Activated naive CD4-positive, alpha-beta T cell treated with anti-CD3 and anti-CD28 coated beads, Interleukin-2, amount 10 ng/mL, durations not matched to agents 7 days and 5 days (primary cell): ENCODE results near the gene PCDHGA12.
"Not testable (repeated sequence)": the region's sequence is repeated elsewhere in the genome, so short reads cannot be mapped to it uniquely, and the experiment has no call there.

ENCODE experiments used
- CTCF ChIA-PET: fragments of 350-600 bp; sonication (Branson Sonifier 250); formaldehyde crosslinking; loops from one replicate; lab custom pipeline; 2021; ENCODE audit warnings: antibody characterized with exemption; lab: Charles Lee
- DNase-seq: peaks from one replicate; pipeline ENCODE4 v3.0.0-alpha.2; 2020
- H3K27ac Mint-ChIP-seq: one replicate; pipeline ENCODE4 v1.8.0; 2021; ENCODE audit warnings: mild to moderate bottlenecking, moderate library complexity, mixed read lengths
- H3K27me3 Mint-ChIP-seq: one replicate; pipeline ENCODE4 v1.8.0; 2021; ENCODE audit warnings: mild to moderate bottlenecking, mixed read lengths
- H3K36me3 Mint-ChIP-seq: one replicate; pipeline ENCODE4 v1.8.0; 2021; ENCODE audit warnings: mixed read lengths
- H3K4me1 Mint-ChIP-seq: one replicate; pipeline ENCODE4 v1.8.0; 2021; ENCODE audit warnings: mixed read lengths
- H3K4me3 Mint-ChIP-seq: one replicate; pipeline ENCODE4 v1.8.0; 2021; ENCODE audit warnings: mild to moderate bottlenecking, moderate library complexity, mixed read lengths
- H3K9me3 Mint-ChIP-seq: one replicate; pipeline ENCODE4 v1.8.0; 2021; ENCODE audit warnings: mixed read lengths

Gene PCDHGA12

DNA sequence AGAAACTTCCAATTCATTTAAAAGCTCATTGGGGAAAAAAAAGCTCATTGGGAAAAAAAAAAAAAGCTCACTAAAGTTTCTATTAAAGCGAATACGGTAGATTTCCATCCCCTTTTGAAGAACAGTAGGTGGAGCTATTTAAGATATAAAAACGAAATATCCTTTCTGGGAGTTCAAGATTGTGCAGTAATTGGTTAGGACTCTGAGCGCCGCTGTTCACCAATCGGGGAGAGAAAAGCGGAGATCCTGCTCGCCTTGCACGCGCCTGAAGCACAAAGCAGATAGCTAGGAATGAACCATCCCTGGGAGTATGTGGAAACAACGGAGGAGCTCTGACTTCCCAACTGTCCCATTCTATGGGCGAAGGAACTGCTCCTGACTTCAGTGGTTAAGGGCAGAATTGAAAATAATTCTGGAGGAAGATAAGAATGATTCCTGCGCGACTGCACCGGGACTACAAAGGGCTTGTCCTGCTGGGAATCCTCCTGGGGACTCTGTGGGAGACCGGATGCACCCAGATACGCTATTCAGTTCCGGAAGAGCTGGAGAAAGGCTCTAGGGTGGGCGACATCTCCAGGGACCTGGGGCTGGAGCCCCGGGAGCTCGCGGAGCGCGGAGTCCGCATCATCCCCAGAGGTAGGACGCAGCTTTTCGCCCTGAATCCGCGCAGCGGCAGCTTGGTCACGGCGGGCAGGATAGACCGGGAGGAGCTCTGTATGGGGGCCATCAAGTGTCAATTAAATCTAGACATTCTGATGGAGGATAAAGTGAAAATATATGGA, at the start of gene PCDHGA12:
TSS of gene PCDHGA12 (plus strand) at position 176 of the 782 bp plus-strand sequence. CDS start at position 429, 253 bp downstream.
- CTCF ChIA-PET = interaction anchor here (0.7 to 3.8 kb wide), 29 partner anchors 9 to 234 kb away, joined by 3 to 43 read pairs (median 4); partner anchors contain the start of genes PCDHGA1, PCDHGA11, PCDHGB3 and PCDHGB4
- H3K4me1 Mint-ChIP-seq = peaks cover 12% of the 10 kb centered on the region
- DNase-seq = peak; percentile 36
- peaks cover 16% of the 10 kb centered on the region for H3K9me3 Mint-ChIP-seq
- H3K36me3 Mint-ChIP-seq = peaks cover 9% of the 10 kb centered on the region
- H3K27me3 Mint-ChIP-seq = peaks cover 59% of the 10 kb centered on the region
- peak within 1 kb of the TSS; percentile 67 for H3K4me3 Mint-ChIP-seq
- peak within 1 kb of the TSS; percentile 82 for H3K27ac Mint-ChIP-seq

DNA sequence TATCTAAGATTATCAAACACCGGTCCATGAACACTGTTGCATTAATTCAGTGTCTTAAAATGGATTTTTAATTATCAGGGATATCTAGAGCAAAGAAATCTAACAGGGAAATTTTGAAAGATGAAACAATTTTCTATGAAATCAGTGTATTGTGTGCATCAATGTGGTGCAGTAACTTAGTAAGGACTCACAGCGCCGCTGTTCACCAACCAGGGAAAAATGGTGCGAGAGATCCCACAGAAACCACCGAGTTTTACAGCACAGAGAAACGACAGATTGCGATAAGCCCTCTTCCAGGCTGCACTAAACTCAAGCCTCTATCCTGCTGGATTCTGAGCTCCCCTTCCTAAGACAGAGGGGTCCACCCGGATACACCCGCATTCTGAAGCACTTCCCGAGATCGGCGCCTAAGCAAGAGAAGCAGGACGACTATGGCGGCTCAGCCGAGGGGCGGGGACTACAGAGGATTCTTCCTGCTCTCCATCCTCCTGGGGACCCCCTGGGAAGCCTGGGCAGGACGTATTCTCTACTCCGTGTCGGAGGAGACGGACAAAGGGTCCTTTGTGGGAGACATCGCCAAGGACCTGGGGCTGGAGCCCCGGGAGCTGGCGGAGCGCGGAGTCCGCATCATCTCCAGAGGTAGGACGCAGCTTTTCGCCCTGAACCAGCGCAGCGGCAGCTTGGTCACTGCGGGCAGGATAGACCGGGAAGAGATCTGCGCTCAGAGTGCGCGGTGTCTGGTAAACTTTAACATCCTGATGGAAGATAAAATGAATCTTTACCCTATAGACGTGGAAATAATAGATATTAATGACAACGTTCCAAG, 47.6 kb upstream of the PCDHGA12 start, which contains the start of gene PCDHGA7:
TSS of gene PCDHGA7 (plus strand) at position 274 of the 826 bp plus-strand sequence. CDS start at position 432, 158 bp downstream.
- peaks cover 43% of the 10 kb centered on the region for H3K27me3 Mint-ChIP-seq
- no peak within 1 kb of the TSS for H3K27ac Mint-ChIP-seq
- CTCF ChIA-PET = interaction anchor here (1.1 kb wide), 1 partner anchor 38 kb away, joined by 3 read pairs; the partner anchor contains the start of gene PCDHGA11
- DNase-seq = no peak
- H3K36me3 Mint-ChIP-seq = no peaks in the 10 kb centered on the region
- H3K9me3 Mint-ChIP-seq = peaks cover 14% of the 10 kb centered on the region
- H3K4me3 Mint-ChIP-seq = peak within 1 kb of the TSS; percentile 54
- no peaks in the 10 kb centered on the region for H3K4me1 Mint-ChIP-seq

DNA sequence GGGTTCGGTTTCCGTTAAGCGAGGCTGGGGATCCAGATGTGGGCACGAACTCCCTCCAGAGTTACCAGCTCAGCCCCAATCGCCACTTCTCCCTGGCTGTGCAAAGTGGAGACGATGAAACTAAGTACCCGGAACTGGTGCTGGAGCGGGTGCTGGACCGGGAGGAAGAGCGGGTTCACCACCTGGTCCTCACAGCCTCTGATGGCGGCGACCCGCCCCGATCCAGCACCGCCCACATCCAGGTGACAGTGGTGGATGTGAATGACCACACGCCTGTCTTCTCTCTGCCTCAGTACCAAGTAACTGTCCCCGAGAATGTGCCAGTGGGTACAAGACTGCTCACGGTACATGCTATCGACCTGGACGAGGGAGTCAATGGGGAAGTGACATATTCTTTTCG, 47.0 kb upstream of the PCDHGA12 start:
- no peak for DNase-seq
- Mint-ChIP-seq H3K36me3 (peaks cover under 1% of the 10 kb centered on the region), H3K4me1 (no peaks in the 10 kb centered on the region), H3K4me3 (no peak overlapping the region), H3K27ac (no peak overlapping the region), H3K27me3 (peaks cover 46% of the 10 kb centered on the region), H3K9me3 (peaks cover 14% of the 10 kb centered on the region)
- CTCF ChIA-PET = interaction anchor here (1.1 kb wide), 1 partner anchor 37 kb away, joined by 3 read pairs; the partner anchor contains the start of gene PCDHGA11

DNA sequence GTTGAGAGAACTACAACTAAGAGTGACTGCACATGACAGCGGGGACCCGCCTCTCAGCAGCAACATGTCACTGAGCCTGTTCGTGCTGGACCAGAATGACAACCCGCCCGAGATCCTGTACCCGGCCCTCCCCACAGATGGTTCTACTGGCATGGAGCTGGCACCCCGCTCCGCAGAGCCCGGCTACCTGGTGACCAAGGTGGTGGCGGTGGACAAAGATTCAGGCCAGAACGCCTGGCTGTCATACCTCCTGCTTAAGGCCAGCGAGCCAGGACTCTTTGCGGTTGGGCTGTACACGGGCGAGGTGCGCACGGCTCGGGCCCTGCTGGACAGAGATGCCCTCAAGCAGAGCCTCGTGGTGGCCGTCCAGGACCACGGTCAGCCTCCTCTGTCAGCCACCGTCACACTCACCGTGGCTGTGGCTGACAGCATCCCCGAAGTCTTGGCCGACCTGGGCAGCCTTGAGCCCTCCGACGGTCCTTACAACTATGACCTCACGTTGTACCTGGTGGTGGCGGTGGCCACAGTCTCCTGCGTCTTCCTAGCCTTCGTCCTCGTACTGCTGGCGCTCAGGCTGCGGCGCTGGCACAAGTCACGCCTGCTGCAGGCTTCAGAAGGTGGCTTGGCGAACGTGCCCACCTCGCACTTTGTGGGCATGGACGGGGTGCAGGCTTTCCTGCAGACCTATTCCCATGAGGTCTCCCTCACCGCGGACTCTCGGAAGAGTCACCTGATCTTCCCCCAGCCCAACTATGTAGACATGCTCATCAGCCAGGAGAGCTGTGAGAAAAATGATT, 45.6 kb upstream of the PCDHGA12 start:
- no peaks in the 10 kb centered on the region for H3K4me1 Mint-ChIP-seq
- DNase-seq = no peak
- CTCF ChIA-PET = no interaction called here
- H3K36me3 Mint-ChIP-seq = peaks cover 3% of the 10 kb centered on the region
- H3K27me3 Mint-ChIP-seq = peaks cover 58% of the 10 kb centered on the region
- peaks cover 22% of the 10 kb centered on the region for H3K9me3 Mint-ChIP-seq
- no peak overlapping the region for H3K4me3 Mint-ChIP-seq
- no peak overlapping the region for H3K27ac Mint-ChIP-seq

DNA sequence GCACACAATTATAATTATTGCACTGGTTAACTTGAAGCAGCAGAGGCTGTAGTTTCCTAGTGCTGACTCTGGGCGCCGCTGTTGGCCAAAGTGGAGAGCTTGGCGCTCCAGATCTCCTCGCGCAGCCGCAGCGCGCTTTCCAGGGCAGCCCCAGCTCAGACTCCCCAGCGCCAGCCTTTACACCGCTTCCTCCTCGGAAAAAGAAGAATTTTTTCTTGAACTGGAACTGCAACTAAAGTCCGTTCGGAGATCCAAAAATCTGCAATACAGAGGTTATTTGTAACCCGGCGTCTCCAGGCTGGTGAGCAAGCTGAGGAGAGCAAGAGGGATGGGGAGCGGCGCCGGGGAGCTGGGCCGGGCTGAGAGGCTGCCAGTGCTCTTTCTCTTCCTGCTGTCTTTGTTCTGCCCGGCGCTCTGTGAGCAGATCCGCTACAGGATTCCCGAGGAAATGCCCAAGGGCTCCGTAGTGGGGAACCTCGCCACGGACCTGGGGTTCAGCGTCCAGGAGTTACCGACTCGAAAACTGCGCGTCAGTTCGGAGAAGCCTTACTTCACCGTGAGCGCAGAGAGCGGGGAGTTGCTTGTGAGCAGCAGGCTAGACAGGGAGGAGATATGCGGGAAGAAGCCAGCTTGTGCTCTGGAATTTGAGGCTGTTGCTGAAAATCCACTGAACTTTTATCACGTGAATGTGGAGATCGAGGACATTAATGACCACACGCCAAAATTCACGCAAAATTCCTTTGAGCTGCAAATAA, 42.6 kb upstream of the PCDHGA12 start, which contains the start of gene PCDHGB4:
TSS of gene PCDHGB4 (plus strand) at position 142 of the 755 bp plus-strand sequence. CDS start at position 329, 187 bp downstream.
- CTCF ChIA-PET = interaction anchor here (1.1 to 2.0 kb wide), 3 partner anchors 18 to 123 kb away, joined by 3 to 5 read pairs (median 4); partner anchors contain the start of genes PCDHGA12 and PCDHGB3
- H3K36me3 Mint-ChIP-seq, H3K4me1 Mint-ChIP-seq: not testable (repeated sequence)
- Mint-ChIP-seq H3K9me3 (peaks cover 29% of the 10 kb centered on the region), H3K4me3 (peak within 1 kb of the TSS; percentile 31), H3K27me3 (peaks cover 49% of the 10 kb centered on the region), H3K27ac (peak within 1 kb of the TSS; percentile 46)
- peak; percentile 43 for DNase-seq

DNA sequence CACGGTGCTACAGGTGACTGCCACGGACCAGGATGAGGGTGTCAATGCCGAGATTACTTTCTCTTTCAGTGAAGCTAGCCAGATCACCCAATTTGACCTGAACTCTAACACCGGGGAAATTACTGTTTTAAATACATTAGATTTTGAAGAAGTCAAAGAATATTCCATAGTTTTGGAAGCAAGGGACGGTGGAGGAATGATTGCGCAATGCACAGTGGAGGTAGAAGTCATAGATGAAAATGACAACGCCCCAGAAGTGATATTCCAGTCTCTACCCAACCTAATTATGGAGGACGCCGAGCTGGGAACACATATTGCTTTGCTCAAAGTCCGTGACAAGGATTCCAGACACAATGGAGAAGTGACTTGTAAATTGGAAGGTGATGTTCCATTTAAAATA, 41.6 kb upstream of the PCDHGA12 start:
- no peak overlapping the region for H3K4me3 Mint-ChIP-seq
- H3K4me1 Mint-ChIP-seq = no peaks in the 10 kb centered on the region
- peaks cover 30% of the 10 kb centered on the region for H3K9me3 Mint-ChIP-seq
- peaks cover 10% of the 10 kb centered on the region for H3K36me3 Mint-ChIP-seq
- CTCF ChIA-PET = no interaction called here
- no peak for DNase-seq
- H3K27ac Mint-ChIP-seq = peak overlapping the region; percentile 46
- peaks cover 49% of the 10 kb centered on the region for H3K27me3 Mint-ChIP-seq

DNA sequence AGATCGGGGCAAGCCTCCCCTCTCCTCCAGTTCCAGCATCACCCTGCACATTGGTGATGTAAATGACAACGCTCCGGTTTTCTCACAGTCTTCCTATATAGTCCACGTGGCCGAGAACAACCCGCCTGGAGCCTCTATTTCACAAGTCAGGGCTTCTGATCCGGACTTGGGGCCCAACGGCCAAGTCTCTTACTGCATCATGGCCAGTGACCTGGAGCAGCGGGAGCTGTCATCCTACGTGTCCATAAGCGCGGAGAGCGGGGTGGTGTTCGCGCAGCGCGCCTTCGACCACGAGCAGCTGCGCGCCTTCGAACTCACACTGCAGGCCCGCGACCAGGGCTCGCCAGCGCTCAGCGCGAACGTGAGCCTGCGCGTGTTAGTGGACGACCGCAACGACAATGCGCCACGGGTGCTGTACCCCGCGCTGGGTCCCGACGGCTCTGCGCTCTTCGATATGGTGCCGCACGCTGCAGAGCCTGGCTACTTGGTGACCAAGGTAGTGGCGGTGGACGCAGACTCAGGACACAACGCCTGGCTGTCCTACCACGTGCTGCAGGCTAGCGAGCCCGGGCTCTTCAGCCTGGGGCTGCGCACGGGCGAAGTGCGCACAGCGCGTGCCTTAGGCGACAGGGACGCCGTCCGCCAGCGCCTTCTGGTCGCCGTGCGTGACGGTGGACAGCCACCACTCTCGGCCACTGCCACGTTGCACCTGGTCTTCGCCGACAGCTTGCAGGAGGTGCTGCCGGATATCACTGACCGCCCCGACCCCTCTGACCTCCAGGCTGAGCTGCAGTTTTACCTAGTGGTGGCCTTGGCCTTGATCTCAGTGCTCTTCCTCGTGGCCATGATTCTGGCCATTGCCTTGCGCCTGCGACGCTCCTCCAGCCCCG, 40.9 kb upstream of the PCDHGA12 start:
- CTCF ChIA-PET = interaction anchor here (1.2 to 2.4 kb wide), 2 partner anchors 23 to 41 kb away, joined by 4 to 8 read pairs; partner anchors contain the start of genes PCDHGA10 and PCDHGA12
- DNase-seq = no peak
- peaks cover 53% of the 10 kb centered on the region for H3K27me3 Mint-ChIP-seq
- peaks cover 30% of the 10 kb centered on the region for H3K9me3 Mint-ChIP-seq
- no peaks in the 10 kb centered on the region for H3K4me1 Mint-ChIP-seq
- H3K36me3 Mint-ChIP-seq = peaks cover 11% of the 10 kb centered on the region
- H3K27ac Mint-ChIP-seq = no peak overlapping the region
- H3K4me3 Mint-ChIP-seq = peak overlapping the region; percentile 1

DNA sequence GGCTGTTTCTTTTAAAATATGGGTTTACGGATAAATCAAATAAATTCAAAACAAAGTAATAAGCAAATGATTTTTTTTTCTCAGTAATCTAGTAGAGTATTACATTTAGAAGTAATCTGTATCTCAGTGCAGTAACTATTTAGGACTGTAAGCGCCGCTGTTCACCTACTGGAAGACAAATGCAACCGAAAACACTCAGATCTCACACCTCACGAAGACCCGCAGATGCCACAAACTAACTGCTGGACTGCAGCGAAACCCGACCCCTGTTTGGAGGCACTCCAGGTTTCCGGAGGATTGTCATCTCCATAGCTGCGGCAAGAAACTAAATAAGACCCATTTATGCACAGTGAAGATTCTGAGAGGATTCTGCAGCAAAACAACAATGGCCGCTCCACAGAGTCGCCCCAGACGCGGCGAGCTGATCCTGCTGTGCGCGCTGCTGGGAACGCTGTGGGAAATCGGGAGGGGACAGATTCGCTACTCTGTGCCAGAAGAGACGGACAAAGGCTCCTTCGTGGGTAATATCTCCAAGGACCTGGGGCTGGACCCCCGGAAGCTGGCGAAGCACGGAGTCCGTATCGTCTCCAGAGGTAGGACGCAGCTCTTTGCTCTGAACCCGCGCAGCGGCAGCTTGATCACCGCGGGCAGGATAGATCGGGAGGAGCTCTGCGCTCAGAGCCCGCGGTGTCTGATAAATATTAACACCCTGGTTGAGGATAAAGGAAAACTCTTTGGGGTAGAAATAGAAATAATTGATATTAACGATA, 37.7 kb upstream of the PCDHGA12 start, which contains the start of gene PCDHGA8:
TSS of gene PCDHGA8 (plus strand) at position 205 of the 770 bp plus-strand sequence. CDS start at position 386, 181 bp downstream.
- no peaks in the 10 kb centered on the region for H3K4me1 Mint-ChIP-seq
- peaks cover 11% of the 10 kb centered on the region for H3K36me3 Mint-ChIP-seq
- CTCF ChIA-PET = interaction anchor here (2.1 kb wide), 1 partner anchor 28 kb away, joined by 6 read pairs; the partner anchor contains the start of gene PCDHGA11
- no peak for DNase-seq
- peaks cover 55% of the 10 kb centered on the region for H3K27me3 Mint-ChIP-seq
- peaks cover 38% of the 10 kb centered on the region for H3K9me3 Mint-ChIP-seq
- H3K27ac Mint-ChIP-seq = no peak within 1 kb of the TSS
- no peak within 1 kb of the TSS for H3K4me3 Mint-ChIP-seq

DNA sequence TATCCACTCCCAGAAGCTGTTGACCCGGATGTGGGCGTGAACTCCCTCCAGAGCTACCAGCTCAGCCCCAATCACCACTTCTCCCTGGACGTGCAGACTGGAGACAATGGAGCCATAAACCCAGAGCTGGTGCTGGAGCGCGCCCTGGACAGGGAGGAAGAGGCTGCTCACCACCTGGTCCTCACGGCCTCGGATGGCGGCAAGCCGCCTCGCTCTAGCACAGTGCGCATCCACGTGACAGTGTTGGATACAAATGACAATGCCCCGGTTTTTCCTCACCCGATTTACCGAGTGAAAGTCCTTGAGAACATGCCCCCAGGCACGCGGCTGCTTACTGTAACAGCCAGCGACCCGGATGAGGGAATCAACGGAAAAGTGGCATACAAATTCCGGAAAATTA, 37.0 kb upstream of the PCDHGA12 start:
- Mint-ChIP-seq H3K36me3 (peaks cover 11% of the 10 kb centered on the region), H3K9me3 (peaks cover 38% of the 10 kb centered on the region), H3K4me1 (no peaks in the 10 kb centered on the region), H3K27ac (no peak overlapping the region), H3K4me3 (no peak overlapping the region), H3K27me3 (peaks cover 55% of the 10 kb centered on the region)
- DNase-seq = no peak
- CTCF ChIA-PET = no interaction called here

DNA sequence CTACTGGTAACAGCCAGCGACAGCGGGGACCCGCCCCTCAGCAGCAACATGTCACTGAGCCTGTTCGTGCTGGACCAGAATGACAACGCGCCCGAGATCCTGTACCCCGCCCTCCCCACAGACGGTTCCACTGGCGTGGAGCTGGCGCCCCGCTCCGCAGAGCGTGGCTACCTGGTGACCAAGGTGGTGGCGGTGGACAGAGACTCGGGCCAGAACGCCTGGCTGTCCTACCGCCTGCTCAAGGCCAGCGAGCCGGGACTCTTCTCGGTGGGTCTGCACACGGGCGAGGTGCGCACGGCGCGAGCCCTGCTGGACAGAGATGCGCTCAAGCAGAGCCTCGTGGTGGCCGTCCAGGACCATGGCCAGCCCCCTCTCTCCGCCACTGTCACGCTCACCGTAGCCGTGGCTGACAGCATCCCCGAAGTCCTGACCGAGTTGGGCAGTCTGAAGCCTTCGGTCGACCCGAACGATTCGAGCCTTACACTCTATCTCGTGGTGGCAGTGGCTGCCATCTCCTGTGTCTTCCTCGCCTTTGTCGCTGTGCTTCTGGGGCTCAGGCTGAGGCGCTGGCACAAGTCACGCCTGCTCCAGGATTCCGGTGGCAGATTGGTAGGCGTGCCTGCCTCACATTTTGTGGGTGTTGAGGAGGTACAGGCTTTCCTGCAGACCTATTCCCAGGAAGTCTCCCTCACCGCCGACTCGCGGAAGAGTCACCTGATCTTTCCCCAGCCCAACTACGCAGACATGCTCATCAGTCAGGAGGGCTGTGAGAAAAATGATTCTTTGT, 35.7 kb upstream of the PCDHGA12 start:
- H3K27ac Mint-ChIP-seq, H3K4me1 Mint-ChIP-seq, H3K4me3 Mint-ChIP-seq, DNase-seq: not testable (repeated sequence)
- peaks cover 11% of the 10 kb centered on the region for H3K36me3 Mint-ChIP-seq
- H3K9me3 Mint-ChIP-seq = peaks cover 37% of the 10 kb centered on the region
- H3K27me3 Mint-ChIP-seq = peaks cover 56% of the 10 kb centered on the region
- CTCF ChIA-PET = interaction anchor here (0.9 to 1.7 kb wide), 2 partner anchors 22 to 26 kb away, joined by 3 to 6 read pairs; partner anchors contain the start of gene PCDHGA11
